H1 (cell line): Measurements from ENCODE around the gene GARIN3. TPM values are rescaled to one million over a fixed set of nuclear protein-coding genes. Genes with fewer than 3 reads are reported as not detected.

Experiments used
- USF2 ChIP-seq: IDR thresholded peaks from 2 replicates; pipeline ENCODE4 v1.6.1; 2011; ENCODE audit warnings: low read length, improper control_type of control experiment
- polyA plus RNA-seq, 7 experiments: library from polyadenylated mRNA; depleted of rRNA in 3 of 7; stranded (reverse) in 5 of 7; unstranded in 2 of 7; fragments of >200 nt in 5 of 7; fragments of 200-250 nt in 2 of 7; gene quantifications; 1 replicate in 5 of 7; 2 replicates in 1 of 7; 4 replicates in 1 of 7; pipeline versions ENCODE4 v1.2.1 to v1.2.3, GENCODE V29; 2011 to 2013; ENCODE audit warnings: missing spikeins in 2 of 7, mixed read lengths in 2 of 7
- total RNA-seq: library from RNA; stranded (reverse); fragmentation: NEBNext Ultra II Directional; extraction: Animal tissue kit (Norgen Biotek cat#: 25700); gene quantifications from 2 replicates; pipeline ENCODE4 v1.2.1, GENCODE V29; 2021

GARIN3 gene
- total and polyA plus RNA-seq, 2 of the 8 experiments (the other 6 are each of a cell fraction or from before 2014, with no cell fraction given): not detected

- no peak for TF ChIP-seq USF2
Observed at GRCh38 chr5:157205708-157206107, 39.6 kb upstream of the GARIN3 start (continued).
